OCI-LY7 (cell line): Measurements from ENCODE around the gene ERVFRD-1. TPM values are rescaled to one million over a fixed set of nuclear protein-coding genes. Genes with fewer than 3 reads are reported as not detected.
A peak's percentile ranks its signal among the peaks of the same experiment; 100 is the strongest.
"Not testable (repeated sequence)": the region's sequence is repeated elsewhere in the genome, so short reads cannot be mapped to it uniquely, and the experiment has no call there.

Source experiments
- BruUV-seq: library from RNA; stranded (reverse); fragments of 400-500 nt; replicated peaks from 2 replicates; lab custom pipeline; 2021; lab: Mats Ljungman, UMichigan
- CTCF ChIA-PET: fragments of 300-600 bp; sonication (Branson Sonifier 250); formaldehyde crosslinking; loops from one replicate; lab custom pipeline; 2022; ENCODE audit warnings: antibody characterized with exemption; ENCODE audit not compliant: unreplicated experiment; lab: Charles Lee
- POLR2A ChIA-PET: fragments of 300-600 bp; sonication (Branson Sonifier 250); formaldehyde crosslinking; loops from one replicate; lab custom pipeline; 2022; ENCODE audit warnings: antibody characterized with exemption; lab: Charles Lee
- DNase-seq: peaks from one replicate; pipeline ENCODE4 v3.0.0-alpha.2; 2015; ENCODE audit warnings: low spot score
- H2AFZ ChIP-seq: fragments of 200-600 bp; sonication (generic), shearing (Covaris generic); 2 replicates; pipeline ENCODE4 v1.6.1; 2014; ENCODE audit warnings: mild to moderate bottlenecking, antibody characterized with exemption, low read length, moderate library complexity
- H3K27ac ChIP-seq: fragments of 200-600 bp; sonication (generic); 2 replicates; pipeline ENCODE4 v1.5.1; 2014; ENCODE audit warnings: mixed run types, low read depth, mild to moderate bottlenecking, moderate library complexity, low read length, inconsistent platforms; ENCODE audit not compliant: poor library complexity, severe bottlenecking
- H3K36me3 ChIP-seq: fragments of 200-600 bp; sonication (generic); 2 replicates; pipeline ENCODE4 v1.6.1; 2014; ENCODE audit warnings: mild to moderate bottlenecking, antibody characterized with exemption, low read length, moderate library complexity, mixed read lengths; ENCODE audit not compliant: insufficient read depth
- H3K4me1 ChIP-seq: fragments of 200-600 bp; sonication (generic); 2 replicates; pipeline ENCODE4 v1.5.1; 2014; ENCODE audit warnings: mild to moderate bottlenecking, low read length; ENCODE audit not compliant: insufficient read depth, poor library complexity, severe bottlenecking
- H3K4me2 ChIP-seq: fragments of 200-600 bp; sonication (generic); 2 replicates; pipeline ENCODE4 v1.6.1; 2014; ENCODE audit warnings: mild to moderate bottlenecking, low read length
- H3K4me3 ChIP-seq: fragments of 200-600 bp; sonication (generic); 2 replicates; pipeline ENCODE4 v1.5.1; 2014; ENCODE audit warnings: mild to moderate bottlenecking, low read depth, low read length; ENCODE audit not compliant: poor library complexity, severe bottlenecking
- H3K79me2 ChIP-seq: fragments of 200-600 bp; sonication (generic); 2 replicates; pipeline ENCODE4 v1.6.1; 2016; ENCODE audit warnings: low read depth, mild to moderate bottlenecking, low read length, moderate library complexity, mixed read lengths; ENCODE audit not compliant: insufficient read depth
- H3K9me2 ChIP-seq: fragments of 200-600 bp; sonication (generic); 2 replicates; pipeline ENCODE4 v1.6.1; 2016; ENCODE audit warnings: mild to moderate bottlenecking, low read length, mixed read lengths; ENCODE audit not compliant: insufficient read depth
- H3K9me3 ChIP-seq: fragments of 200-600 bp; sonication (generic); 2 replicates; pipeline ENCODE4 v1.6.1; 2014; ENCODE audit warnings: mild to moderate bottlenecking, mixed run types, low read length, mixed read lengths
- H4K20me1 ChIP-seq: fragments of 200-600 bp; sonication (generic); 2 replicates; pipeline ENCODE4 v1.6.1; 2014; ENCODE audit warnings: mild to moderate bottlenecking, antibody characterized with exemption, low read length, moderate library complexity, mixed read lengths; ENCODE audit not compliant: insufficient read depth
- EZH2phosphoT487 ChIP-seq: fragments of 200-600 bp; sonication (generic); IDR thresholded peaks from 2 replicates; pipeline ENCODE4 v1.6.1; 2018; ENCODE audit warnings: low read depth, borderline replicate concordance, mild to moderate bottlenecking, mixed run types, antibody characterized with exemption, low read length, moderate library complexity, mixed read lengths
- intact Hi-C: fragments of 100-400 bp; cut with micrococcal nuclease; formaldehyde crosslinking; loops from one replicate; pipeline ENCODE4 v1.10.0; 2022; ENCODE audit not compliant: unreplicated experiment
- total RNA-seq, 2 experiments: library from RNA; depleted of rRNA in 1 of 2; stranded (reverse); fragments of >200 nt in 1 of 2; shearing (Covaris generic) in 1 of 2; gene quantifications; 2 replicates each; pipeline ENCODE4 v1.2.3, GENCODE V29; 2014 to 2022
- TF ChIP-seq, protein P1 (sequence below): fragments of 200-600 bp; sonication (generic); conservative IDR thresholded peaks from 2 replicates; pipeline ENCODE4 v1.5.1; 2014; ENCODE audit warnings: mild to moderate bottlenecking, antibody characterized with exemption, low read length, moderate library complexity, mixed read lengths

Gene ERVFRD-1
- total RNA-seq, 2 experiments from 2014 or later = not detected

DNA sequence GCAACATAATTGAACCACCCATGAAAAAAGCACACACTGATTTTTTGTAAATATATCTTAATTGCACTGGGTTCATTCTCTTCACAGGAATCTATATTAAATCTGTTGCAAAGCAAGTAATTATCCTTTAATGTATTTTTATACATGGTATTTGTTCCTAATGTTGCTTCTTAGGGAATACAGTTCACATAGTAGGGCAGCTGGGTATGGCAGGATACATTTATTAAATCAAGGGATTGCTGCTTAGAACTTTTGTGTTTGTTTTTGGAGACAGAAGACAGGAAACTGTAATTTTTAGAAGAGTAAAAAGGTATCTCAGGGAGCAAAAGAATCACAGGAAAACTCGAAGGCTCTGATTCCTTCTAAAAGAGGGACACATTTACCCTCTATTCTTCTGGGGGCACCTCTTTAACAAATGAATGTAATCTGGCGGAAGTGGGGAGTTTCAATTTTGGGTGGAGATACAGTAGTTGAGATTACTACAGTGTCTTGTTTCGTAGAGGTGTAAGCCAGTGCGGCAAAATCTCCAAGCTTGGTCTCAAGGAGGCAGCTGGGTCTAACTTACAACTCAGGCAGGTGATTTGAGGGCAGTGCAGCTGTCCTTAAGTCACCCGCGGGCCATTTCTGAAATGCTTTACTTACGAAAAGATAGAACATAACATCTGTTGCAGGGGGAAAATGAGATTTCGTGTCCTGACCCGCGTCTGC is 18.7 kb downstream of the ERVFRD-1 start:
- Histone ChIP-seq H3K9me2 (no peaks in the 10 kb centered on the region), H4K20me1 (peaks cover 6% of the 10 kb centered on the region; the same call in 1 of the 2 replicates), H3K36me3 (peaks cover 5% of the 10 kb centered on the region; the same call in 1 of the 2 replicates), H3K4me1 (peaks cover 31% of the 10 kb centered on the region), H3K27ac (peak overlapping the region; percentile 70), H3K9me3 (no peaks in the 10 kb centered on the region), H3K4me2 (peak overlapping the region; percentile 93), H3K79me2 (peaks cover 35% of the 10 kb centered on the region), H2AFZ (peak overlapping the region; percentile 85), H3K4me3 (peak overlapping the region; percentile 72)
- DNase-seq = peak; percentile 77
- TSS peak; percentile 92 for BruUV-seq
- intact Hi-C loops = loop anchor here (5.0 kb wide), 3 partner anchors 191 to 561 kb away; no protein-coding TSS in a partner anchor
- POLR2A ChIA-PET = interaction anchor here (0.6 to 1.5 kb wide), 5 partner anchors 10 to 559 kb away, joined by 3 to 6 read pairs (median 3); no protein-coding TSS in a partner anchor
- CTCF ChIA-PET = interaction anchor here (0.6 kb wide), 1 partner anchor 367 kb away, joined by 3 read pairs; no protein-coding TSS in a partner anchor
- TF ChIP-seq EZH2phosphoT487 = no peak
- TF ChIP-seq, protein P1, sequence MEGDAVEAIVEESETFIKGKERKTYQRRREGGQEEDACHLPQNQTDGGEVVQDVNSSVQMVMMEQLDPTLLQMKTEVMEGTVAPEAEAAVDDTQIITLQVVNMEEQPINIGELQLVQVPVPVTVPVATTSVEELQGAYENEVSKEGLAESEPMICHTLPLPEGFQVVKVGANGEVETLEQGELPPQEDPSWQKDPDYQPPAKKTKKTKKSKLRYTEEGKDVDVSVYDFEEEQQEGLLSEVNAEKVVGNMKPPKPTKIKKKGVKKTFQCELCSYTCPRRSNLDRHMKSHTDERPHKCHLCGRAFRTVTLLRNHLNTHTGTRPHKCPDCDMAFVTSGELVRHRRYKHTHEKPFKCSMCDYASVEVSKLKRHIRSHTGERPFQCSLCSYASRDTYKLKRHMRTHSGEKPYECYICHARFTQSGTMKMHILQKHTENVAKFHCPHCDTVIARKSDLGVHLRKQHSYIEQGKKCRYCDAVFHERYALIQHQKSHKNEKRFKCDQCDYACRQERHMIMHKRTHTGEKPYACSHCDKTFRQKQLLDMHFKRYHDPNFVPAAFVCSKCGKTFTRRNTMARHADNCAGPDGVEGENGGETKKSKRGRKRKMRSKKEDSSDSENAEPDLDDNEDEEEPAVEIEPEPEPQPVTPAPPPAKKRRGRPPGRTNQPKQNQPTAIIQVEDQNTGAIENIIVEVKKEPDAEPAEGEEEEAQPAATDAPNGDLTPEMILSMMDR = no peak

DNA sequence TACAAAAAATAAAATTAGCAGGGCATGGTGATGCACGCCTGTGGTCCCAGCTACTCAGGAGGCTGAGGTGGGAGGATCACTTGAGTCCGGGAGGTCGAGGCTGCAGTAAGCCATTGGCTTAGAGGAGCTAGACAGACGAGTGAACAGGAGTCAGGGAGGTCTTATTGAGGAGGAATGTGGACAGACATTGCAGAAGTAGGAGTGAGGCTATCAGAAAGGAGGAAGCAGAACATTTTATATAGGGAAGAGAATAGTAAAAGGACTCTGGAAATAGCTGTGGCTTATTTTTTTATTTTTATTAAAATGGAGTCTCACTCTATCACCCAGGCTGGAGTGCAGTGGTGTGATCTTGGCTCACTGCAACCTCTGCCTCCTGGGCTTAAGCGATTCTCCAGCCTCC is 20.4 kb downstream of the ERVFRD-1 start:
- H3K4me3 ChIP-seq, H4K20me1 ChIP-seq, H3K36me3 ChIP-seq, H3K27ac ChIP-seq, H3K9me3 ChIP-seq, DNase-seq, H2AFZ ChIP-seq, POLR2A ChIA-PET, BruUV-seq, CTCF ChIA-PET, H3K9me2 ChIP-seq: not testable (repeated sequence)
- intact Hi-C loops = loop anchor here (5.0 kb wide), 3 partner anchors 189 to 559 kb away; no protein-coding TSS in a partner anchor
- peaks cover 28% of the 10 kb centered on the region for H3K4me1 ChIP-seq
- peaks cover 20% of the 10 kb centered on the region for H3K79me2 ChIP-seq
- 0 out of 2 replicates have a peak overlapping the region, but pooled peaks have one; percentile 30 for H3K4me2 ChIP-seq

DNA sequence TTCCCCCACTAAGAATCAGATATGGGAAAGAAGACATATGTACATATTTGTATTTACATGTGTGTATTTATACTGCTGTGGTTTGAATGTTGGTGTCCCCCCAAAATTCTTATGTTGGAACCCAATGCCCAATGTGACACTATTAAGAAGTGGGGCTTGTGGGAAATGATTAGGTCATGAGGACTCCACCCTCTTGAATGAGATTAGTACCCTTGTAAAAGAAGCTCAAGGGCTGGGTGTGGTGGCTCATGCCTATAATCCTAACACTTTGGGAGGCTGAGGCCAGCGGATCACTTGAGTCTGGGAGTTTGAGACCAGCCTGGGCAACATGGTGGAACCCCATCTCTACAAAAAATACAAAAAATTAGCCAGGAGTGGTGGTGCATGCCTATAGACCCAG is 21.8 kb downstream of the ERVFRD-1 start:
- Histone ChIP-seq H3K79me2 (peaks cover 5% of the 10 kb centered on the region; the same call in 1 of the 2 replicates), H3K27ac (no peak overlapping the region), H3K36me3 (no peaks in the 10 kb centered on the region), H3K9me3 (no peaks in the 10 kb centered on the region), H3K4me3 (no peak overlapping the region), H3K4me1 (peaks cover 20% of the 10 kb centered on the region), H2AFZ (no peak overlapping the region), H4K20me1 (no peaks in the 10 kb centered on the region), H3K4me2 (no peak overlapping the region), H3K9me2 (no peaks in the 10 kb centered on the region)
- ChIA-PET POLR2A (interaction anchor here (0.6 to 1.9 kb wide), 5 partner anchors 9 to 412 kb away, joined by 3 to 7 read pairs (median 3); no protein-coding TSS in a partner anchor), CTCF (no interaction called here)
- no peak for TF ChIP-seq EZH2phosphoT487
- TF ChIP-seq, protein P1 = no peak
- no TSS peak for BruUV-seq
- intact Hi-C loops = loop anchor here (5.0 kb wide), 3 partner anchors 187 to 557 kb away; no protein-coding TSS in a partner anchor
- DNase-seq = no peak

DNA sequence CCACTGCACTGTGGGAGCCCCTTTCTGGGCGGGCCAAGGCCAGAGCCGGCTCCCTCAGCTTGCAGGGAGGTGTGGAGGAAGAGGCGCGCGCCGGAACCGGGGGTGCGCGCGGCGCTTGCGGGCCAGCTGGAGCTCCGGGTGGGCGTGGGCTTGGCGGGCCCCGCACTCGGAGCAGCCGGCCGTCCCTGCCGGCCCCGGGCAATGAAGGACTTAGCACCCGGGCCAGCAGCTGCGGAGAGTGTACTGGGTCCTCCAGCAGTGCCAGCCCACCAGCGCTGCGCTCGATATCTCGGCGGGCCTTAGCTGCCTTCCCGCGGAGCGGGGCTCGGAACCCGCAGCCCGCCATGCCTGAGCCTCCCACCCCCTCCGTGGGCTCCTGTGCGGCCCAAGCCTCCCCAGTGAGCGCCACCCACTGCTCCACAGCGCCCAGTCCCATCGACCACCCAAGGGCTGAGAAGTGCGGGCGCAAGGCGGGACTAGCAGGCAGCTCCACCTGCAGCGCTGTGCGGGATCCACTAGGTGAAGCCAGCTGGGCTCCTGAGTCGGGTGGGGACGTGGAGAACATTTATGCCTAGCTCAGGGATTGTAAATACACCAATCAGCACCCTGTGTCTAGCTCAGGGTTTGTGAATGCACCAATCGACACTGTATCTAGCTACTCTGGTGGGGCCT is 24.2 kb downstream of the ERVFRD-1 start:
- H3K4me2 ChIP-seq, H3K79me2 ChIP-seq, DNase-seq, H2AFZ ChIP-seq, H3K27ac ChIP-seq, H3K4me3 ChIP-seq, H4K20me1 ChIP-seq, intact Hi-C loops, H3K9me2 ChIP-seq, H3K9me3 ChIP-seq, CTCF ChIA-PET, BruUV-seq, H3K36me3 ChIP-seq: not testable (repeated sequence)
- H3K4me1 ChIP-seq = peaks cover 12% of the 10 kb centered on the region
- POLR2A ChIA-PET = interaction anchor here (0.7 kb wide), 1 partner anchor 281 kb away, joined by 3 read pairs; no protein-coding TSS in a partner anchor
